Measurements from ENCODE around the gene DIAPH2.

GRCh38 chrX:97330151-97330550 is 645.5 kb downstream of the DIAPH2 start:
- TF ChIP-seq CTCF (IDR thresholded peaks at IDR 0.05) = no peak
- no peak for TF ChIP-seq EZH2 (IDR thresholded peaks at IDR 0.05; ENCODE audit: borderline replicate concordance, insufficient read depth, low read depth, low read length, poor library complexity, severe bottlenecking)

All from B cell (primary cell).